Retinal pigment epithelial cell (primary cell): ENCODE results near the gene SPATA17.
"Not testable (repeated sequence)": the region's sequence is repeated elsewhere in the genome, so short reads cannot be mapped to it uniquely, and the experiment has no call there.

ENCODE experiments used
- DNase-seq: peaks from one replicate; pipeline ENCODE4 v3.0.0-alpha.2; 2010; ENCODE audit warnings: low read depth
- H3K4me3 ChIP-seq: 2 replicates; pipeline ENCODE4 v1.5.1; 2011; ENCODE audit warnings: mild to moderate bottlenecking, low read length, control low read depth, moderate library complexity
- CTCF ChIP-seq: conservative IDR thresholded peaks from 2 replicates; pipeline ENCODE4 v1.5.1; 2011; ENCODE audit warnings: low read depth, low read length, control low read depth, inconsistent platforms

SPATA17 gene

GRCh38 chr1:217674028-217674729 lies 43.0 kb downstream of the SPATA17 start:
- TF ChIP-seq CTCF = no peak
- H3K4me3 ChIP-seq = no peak overlapping the region
- no peak for DNase-seq

GRCh38 chr1:217681806-217682205 lies 50.7 kb downstream of the SPATA17 start:
- no peak for DNase-seq
- TF ChIP-seq CTCF = no peak
- no peak overlapping the region for H3K4me3 ChIP-seq

- no peak for DNase-seq
- no peak for TF ChIP-seq CTCF
- no peak overlapping the region for H3K4me3 ChIP-seq
These were observed 56.4 kb downstream of the SPATA17 start for GRCh38 chr1:217687511-217687910.

GRCh38 chr1:217696140-217696539 lies 65.0 kb downstream of the SPATA17 start:
- H3K4me3 ChIP-seq, DNase-seq: not testable (repeated sequence)

- no peak for DNase-seq
- H3K4me3 ChIP-seq = no peak overlapping the region
- TF ChIP-seq CTCF = no peak
These were observed 72.2 kb downstream of the SPATA17 start for GRCh38 chr1:217703326-217703725.

GRCh38 chr1:217712925-217713597 lies 81.9 kb downstream of the SPATA17 start:
- no peak overlapping the region for H3K4me3 ChIP-seq
- no peak for DNase-seq
- TF ChIP-seq CTCF = no peak

GRCh38 chr1:217715681-217716080 lies 84.5 kb downstream of the SPATA17 start:
- no peak for TF ChIP-seq CTCF
- H3K4me3 ChIP-seq = no peak overlapping the region
- DNase-seq = no peak
